AG09309 (cell line): ENCODE data around the gene RNF213.
A peak's percentile ranks its signal among the peaks of the same experiment; 100 is the strongest.

Experiments used
- DNase-seq: peaks from one replicate; pipeline ENCODE4 v3.0.0-alpha.2; 2010; ENCODE audit warnings: low read depth
- H3K4me3 ChIP-seq: 2 replicates; pipeline ENCODE4 v1.5.1; 2011; ENCODE audit warnings: mild to moderate bottlenecking, low read depth, low read length, moderate library complexity; ENCODE audit not compliant: control insufficient read depth
- TF ChIP-seq, protein P1 (sequence below): IDR thresholded peaks from 2 replicates; pipeline ENCODE4 v1.5.1; 2011; ENCODE audit warnings: mild to moderate bottlenecking, low read depth, low read length, inconsistent platforms; ENCODE audit not compliant: insufficient read depth, control insufficient read depth; ENCODE audit errors: missing control alignments

The RNF213 gene

DNA sequence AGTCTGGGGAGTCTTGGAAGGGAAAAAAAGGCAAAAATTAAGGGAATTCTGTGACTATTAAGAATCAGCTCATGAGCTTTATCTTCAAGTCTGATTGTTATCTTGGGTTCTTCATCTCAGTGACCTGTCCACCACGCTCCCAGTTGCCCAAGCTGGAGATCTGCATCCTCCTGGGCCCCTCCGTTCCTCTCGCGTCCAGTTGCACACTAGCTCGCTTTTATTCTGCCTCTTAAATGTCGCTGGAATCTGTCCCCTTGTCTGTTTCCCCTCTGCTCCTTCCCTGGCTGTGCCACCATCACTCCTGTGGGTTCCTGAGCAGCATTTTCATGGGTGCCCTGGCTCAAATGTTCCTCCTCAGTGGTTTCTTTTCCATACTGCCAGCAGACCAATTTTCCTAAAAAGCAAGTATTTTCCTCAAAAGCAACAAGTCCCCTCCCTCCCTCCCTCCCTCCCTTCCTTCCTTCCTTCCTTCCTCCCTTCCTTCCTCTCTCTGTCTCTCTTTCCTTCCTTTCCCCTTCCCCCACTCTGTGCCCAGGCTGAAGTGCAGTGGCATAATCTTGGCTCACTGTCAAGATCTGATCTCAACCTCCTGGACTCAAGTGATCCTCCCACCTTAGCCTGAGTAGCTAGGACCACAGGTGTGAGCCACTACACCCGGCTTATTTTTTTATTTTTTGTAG, 155.7 kb downstream of the RNF213 start:
- H3K4me3 ChIP-seq, result peak overlapping the region; percentile 100

DNA sequence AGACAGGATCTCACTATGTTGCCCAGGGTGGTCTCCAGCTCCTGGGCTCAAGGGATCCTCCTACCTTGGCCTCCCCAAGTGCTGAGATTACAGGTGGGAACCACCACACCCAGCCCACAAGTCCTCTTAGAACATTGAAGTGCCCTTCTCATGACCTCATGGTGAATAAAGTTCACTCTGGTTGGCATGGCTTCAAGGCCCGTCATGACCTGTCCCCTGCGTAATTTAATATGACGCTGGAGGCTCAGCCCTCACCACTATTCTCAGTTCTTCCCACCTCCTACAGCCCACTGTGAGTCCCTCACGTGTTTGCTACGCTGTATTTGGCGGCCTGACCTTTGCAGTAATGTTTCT, 156.3 kb downstream of the RNF213 start:
- TF ChIP-seq, protein P1, sequence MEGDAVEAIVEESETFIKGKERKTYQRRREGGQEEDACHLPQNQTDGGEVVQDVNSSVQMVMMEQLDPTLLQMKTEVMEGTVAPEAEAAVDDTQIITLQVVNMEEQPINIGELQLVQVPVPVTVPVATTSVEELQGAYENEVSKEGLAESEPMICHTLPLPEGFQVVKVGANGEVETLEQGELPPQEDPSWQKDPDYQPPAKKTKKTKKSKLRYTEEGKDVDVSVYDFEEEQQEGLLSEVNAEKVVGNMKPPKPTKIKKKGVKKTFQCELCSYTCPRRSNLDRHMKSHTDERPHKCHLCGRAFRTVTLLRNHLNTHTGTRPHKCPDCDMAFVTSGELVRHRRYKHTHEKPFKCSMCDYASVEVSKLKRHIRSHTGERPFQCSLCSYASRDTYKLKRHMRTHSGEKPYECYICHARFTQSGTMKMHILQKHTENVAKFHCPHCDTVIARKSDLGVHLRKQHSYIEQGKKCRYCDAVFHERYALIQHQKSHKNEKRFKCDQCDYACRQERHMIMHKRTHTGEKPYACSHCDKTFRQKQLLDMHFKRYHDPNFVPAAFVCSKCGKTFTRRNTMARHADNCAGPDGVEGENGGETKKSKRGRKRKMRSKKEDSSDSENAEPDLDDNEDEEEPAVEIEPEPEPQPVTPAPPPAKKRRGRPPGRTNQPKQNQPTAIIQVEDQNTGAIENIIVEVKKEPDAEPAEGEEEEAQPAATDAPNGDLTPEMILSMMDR, result no peak
- DNase-seq, result no peak
- H3K4me3 ChIP-seq, result no peak overlapping the region

More for the DNA sequence above, 155.7 kb downstream of the RNF213 start:
- TF ChIP-seq, protein P1, result no peak
- no peak for DNase-seq

DNA sequence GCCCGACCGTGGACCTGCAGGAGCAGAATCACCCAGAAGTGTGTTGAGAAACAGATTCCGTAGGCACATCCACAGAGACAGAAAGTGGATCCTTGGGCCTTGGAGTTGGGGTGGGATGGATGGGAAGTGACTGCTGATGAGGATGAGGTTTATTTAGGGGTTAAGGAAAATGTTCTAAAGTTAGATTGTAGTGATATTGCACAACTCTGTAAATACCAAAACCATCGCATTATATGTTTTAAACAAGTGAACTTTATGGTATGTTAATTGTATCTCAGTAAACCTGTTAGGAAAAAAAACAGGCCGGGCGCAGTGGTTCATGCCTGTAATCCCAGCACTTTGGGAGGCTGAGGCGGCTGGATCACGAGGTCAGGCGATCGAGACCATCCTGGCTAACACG, 157.9 kb downstream of the RNF213 start:
- DNase-seq, result no peak
- no peak overlapping the region for H3K4me3 ChIP-seq
- TF ChIP-seq, protein P1, result no peak

DNA sequence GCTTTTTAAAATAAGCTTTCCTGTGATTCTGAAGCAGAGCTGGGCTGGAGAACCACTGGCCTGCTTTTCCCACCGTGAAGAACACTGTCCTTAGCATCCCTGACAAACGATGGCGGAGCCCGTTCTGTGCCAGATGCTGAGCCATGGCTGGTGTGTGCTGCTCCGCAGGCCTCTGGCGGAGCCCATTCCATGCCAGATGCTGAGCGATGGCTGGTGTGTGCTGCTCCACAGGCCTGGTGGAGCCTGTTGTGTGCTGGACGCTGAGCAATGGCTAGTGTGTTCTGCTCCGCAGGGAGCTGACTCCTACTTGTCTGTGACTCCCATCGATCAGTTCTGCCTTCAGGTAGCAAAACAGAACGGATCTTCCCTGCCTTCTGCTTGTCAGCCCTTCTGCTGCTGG, 158.6 kb downstream of the RNF213 start:
- no peak for DNase-seq
- TF ChIP-seq, protein P1, result no peak
- no peak overlapping the region for H3K4me3 ChIP-seq

DNA sequence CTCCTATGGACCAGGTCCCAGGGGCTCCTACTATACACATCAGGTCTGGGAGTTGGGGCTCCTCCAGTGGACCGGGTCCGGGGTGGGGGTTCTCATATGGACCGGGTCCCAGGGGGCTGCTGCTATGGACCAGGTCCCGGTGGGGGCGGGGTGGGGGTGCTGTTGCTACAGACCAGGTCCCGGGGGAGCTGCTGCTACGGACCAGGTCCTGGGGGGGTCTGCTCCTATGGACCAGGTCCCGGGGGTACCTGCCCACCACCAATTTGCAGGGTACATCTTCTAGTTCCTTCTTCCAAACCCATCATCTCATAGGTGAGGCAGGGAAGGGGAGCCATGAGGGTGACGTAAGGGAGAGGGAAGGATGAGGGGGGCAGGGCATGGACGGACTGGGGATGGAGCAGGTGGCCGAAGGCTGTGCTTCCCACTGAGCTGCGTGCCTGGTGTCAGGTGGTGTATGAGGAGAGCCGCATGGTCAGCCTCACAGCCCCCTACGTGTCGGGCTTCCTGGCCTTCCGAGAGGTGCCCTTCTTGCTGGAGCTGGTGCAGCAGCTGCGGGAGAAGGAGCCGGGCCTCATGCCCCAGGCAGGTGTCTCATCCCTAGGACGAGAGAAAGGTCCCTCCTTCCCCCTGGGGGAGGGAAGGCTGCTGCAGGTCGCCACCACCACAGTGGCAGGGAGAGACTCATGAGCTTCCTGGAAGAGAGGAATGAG, 160.9 kb downstream of the RNF213 start:
- DNase-seq, result no peak
- TF ChIP-seq, protein P1, result no peak
- no peak overlapping the region for H3K4me3 ChIP-seq

DNA sequence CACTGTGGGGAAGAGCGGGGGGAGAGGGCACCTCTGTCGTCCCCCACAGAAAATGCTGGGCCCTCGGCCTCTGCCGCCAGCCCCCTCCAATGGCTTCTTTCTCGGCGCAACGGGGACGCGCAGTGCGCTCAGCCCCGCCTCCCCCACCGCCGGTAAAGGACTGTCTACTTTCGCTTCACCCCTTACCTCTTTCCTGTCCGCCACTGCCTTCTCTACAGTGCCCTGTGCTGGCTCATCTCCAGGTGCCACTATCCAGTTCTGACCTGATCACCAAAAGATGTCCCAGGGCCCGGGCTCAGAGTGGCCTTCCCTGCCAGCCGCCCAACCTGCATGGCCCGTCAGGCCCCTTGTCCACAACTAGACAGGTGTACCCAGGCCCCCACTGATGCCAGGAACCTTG, 161.6 kb downstream of the RNF213 start:
- no peak overlapping the region for H3K4me3 ChIP-seq
- TF ChIP-seq, protein P1, result no peak
- no peak for DNase-seq

DNA sequence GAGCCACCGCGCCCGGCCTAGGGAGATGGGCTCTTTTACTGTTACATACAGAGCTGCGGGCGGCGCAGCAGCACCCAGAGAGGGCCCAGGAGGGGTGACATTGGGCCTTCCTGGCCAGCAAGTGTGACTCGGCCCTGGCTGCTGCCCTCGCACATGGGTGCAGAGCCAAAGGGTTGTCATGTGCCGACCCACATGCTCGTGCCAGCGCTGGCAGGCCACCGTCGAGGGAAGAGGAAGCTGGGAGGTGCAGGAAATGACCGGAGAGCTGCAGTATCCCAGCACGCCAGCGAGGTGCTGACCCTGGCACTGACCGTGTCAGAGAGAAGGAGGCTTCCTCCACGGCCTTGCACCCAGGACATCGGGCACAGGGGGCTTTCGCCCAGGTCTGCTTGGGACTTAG, 162.3 kb downstream of the RNF213 start:
- DNase-seq, result no peak
- TF ChIP-seq, protein P1, result no peak

More for the DNA sequence above, 162.3 kb downstream of the RNF213 start:
- H3K4me3 ChIP-seq, result no peak overlapping the region
